DMS153 treated with DMSO at 0.1 percent for 48 hours (cell line): Measurements from ENCODE around the gene PI16.
"Not testable (repeated sequence)": the region's sequence is repeated elsewhere in the genome, so short reads cannot be mapped to it uniquely, and the experiment has no call there.

Experiments
- DNase-seq: peaks from one replicate; lab custom pipeline; 2025; ENCODE audit not compliant: unreplicated experiment; lab: John Stamatoyannopoulos, UW

Gene PI16

DNA sequence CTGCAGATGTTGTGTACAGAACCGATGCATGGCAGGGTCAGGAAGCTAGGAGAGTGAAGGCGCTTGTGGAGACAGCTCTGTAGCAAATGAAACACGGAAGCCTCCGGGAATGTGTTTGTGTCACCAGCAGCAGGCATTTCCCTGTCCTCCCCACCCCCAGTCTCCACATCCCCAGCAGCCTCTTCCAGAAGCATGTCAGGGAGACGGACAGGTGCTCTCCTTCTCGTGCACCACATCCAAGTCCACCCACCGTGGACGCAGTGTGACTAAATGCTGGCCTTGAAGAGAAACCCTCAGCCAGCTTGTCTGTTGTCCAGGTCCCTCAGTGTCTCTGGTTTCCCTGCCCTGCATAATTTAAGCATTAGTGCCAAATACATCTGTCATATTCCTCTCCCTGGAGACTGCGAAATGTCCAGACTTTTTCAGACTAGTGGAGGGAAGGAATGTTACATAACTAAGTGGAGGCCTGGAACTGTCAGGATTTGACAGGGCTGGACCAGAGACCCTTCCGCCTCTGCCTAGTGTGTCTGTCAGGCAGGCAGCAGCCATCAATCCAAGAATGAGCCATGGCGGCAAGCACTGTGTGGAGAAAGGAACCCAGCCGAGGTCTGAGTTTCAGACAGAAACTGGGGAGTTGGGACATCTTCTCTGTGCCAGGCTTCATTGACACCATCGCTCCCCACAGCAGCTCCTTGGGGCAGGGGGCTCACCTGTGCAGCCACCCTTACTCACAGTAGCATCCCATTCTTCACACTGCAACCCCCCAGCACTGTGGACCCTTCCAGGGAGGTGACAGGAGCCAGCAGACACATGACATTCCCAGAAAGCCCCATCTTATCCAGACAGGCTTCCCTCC is 26.6 kb upstream of the PI16 start:
- no peak for DNase-seq

DNA sequence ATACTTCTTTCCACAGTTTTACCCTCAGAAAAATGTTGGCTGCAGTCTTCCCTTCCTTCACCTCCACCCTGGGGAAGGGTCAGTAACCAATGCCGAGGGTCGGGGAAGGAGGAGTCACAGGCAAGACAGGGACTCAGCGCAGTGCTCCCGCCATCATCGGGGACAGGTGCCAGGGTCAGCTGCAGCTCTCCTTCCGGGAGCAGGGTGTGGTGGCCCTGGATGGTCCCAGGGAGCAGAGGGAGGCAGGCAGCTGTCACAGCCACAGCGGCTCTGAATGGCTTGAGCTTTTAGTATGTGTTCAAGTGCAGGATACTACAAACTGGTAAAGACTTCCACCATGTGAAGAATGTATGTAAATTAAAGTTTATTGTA is 26.0 kb upstream of the PI16 start:
- DNase-seq: no peak

DNA sequence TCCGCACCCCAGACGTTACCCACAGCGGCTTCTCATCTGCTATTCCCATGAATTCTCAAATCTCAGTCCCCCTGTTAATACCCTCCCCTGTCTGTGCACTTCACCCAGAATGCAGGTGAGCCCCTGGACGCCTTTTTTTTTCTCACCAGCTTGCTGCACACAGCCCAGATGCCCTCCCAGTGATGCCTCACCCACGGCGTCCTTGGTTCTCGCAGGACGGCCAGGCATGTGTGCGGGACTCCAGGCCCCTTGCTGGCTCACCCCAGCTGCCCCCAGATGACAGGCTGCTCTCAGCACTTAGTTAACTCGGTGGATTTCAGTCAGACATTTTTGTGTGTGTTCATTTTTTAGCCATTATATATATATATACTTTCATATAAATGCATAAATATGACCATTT is 25.4 kb upstream of the PI16 start:
- DNase-seq: no peak

DNA sequence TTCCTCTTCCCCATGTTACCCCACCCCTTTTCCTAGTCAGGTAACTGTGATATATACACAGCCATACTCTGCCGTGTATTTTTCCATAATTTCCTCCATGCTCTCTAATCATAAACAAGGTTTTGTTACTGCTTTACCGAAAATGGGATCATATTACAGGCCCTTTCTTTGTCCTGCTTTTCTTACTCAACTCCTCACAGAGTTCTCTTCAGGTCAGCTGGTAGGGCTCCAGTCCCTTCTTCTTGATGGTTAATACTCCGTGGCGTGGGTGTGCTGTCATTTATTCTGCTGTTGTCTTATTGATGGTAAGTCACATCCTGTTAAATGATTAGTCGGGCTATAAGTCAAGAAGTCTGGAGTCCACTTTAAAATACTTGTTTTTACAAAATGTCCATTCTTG is 24.9 kb upstream of the PI16 start:
- DNase-seq: no peak

DNA sequence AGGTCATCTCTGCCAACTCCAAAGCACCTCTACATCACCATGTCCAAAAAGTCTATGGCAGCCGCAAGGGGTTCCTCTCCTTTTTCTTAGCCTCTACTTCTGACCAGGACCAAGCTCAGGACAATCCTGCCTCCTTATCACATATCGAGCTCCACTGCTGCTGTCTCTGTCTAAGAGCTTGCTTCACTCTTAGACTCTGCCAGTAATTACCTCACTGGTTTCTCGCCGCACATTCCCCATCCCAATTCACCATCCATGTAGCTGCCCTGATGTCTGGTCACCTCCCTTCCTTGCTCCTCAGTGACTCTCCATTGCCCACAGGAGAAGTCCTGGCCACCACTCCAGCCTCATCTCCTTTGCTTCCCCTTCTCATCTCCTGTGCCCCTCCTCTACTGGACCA is 24.1 kb upstream of the PI16 start:
- no peak for DNase-seq

DNA sequence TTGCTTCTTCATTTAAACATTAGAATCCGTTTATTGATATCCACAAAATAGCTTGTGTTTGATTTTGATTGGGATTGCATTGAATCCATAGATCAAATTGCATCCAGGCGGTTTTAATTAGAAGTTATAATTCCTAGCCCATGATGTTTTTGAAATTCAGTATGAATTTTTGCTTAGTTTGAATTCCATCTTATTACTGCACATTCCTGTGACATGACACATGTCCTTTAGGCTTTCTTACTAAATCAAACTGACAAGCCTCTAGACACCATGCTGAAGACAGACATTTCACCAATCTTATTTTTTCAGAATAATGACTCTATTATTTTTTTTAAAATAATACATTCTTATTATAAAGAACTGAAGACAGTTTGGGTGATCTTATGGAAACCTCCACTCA is 21.4 kb upstream of the PI16 start:
- no peak for DNase-seq

DNA sequence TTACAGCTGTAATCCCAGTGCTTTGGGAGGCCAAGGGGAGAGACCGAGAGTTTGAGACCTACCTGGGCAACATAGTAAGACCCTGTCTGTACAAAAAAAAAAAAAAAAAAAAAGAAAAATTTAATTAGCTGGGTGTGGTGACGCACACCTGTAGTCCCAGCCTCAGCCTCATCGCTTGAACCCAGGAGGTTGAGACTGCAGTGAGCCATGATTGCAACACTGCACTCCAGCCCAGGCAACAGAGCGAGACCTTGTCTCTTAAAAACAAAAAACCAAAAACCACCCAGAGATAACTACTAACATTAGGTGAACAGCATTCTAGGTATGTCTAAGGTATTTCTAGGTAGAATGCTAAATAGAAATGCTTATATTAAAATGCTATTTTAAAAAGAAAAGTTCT is 21.0 kb upstream of the PI16 start:
- no peak for DNase-seq

DNA sequence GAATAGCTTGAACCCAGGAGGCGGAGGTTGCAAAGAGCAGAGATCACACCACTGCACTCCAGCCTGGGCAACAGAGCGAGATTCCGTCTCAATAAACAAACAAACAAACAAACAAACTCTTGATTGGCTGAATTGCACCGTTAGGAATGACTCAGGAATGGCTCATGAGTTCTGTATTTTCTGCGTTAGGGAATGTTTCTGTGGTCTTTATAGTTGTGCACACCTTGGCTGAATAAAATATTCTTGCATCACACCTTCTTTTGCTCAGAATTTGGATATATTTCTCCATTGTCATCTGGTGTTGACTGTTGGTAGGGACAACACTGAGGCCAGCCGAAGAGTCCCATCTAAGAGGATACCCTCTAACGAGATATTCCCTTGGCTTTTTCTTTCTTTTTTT is 19.6 kb upstream of the PI16 start:
- no peak for DNase-seq

DNA sequence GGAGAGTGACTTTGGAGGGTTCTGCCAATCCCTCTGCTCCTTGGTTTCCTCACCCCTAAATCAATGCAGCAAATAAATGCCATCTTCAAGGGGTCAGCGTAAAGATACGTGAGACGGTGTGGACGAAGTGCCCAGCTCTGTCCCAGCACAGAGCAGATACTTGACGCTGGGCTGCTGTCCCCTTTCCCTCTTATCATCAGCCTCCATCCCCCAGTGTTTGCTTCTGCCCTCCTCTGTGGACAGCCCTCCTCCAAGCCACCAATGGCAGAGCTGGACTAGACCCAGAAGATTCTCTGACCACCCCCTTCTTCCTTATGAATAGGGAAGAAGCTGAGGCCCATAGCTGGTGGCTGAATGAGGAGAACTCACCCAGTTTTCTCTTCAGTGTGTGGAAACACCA is 17.7 kb upstream of the PI16 start:
- no peak for DNase-seq

DNA sequence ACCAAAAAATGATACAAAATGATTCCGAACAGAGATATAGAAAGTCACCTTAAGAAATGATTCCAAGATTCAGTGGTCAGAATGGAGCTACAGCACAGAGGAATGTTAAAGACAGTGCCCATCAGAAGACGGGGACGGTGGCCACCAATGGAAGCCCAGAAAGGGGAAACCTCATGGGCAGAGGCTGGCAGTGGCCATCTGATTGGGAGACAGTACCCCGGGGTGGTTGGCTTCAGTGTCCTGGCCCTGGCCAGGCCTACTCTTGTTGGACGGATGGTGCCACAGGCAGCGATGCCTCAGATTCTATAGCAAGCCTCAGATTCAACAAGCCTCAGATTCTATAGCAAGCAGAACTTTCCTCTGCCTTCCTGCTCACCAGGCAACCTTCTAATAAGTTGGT is 16.6 kb upstream of the PI16 start:
- no peak for DNase-seq

DNA sequence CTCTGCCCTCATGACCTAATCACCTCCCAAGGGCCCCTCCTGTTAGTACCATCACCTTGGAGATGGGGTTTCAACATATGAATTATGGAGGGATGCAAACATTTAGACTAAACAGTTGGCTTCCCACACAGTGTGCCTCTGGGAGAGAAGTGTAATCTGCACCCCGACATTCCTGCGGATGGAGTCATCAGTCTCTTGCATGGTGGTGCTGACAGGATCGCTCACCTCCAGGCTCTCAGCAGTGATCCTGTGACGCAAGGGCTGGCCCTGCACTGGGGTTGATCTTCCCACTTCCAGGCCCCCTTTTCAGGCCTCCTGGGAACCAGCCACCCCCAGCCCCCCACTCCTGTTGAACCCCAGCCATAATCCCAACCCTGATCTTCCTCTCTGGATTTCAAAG is 16.0 kb upstream of the PI16 start:
- no peak for DNase-seq

DNA sequence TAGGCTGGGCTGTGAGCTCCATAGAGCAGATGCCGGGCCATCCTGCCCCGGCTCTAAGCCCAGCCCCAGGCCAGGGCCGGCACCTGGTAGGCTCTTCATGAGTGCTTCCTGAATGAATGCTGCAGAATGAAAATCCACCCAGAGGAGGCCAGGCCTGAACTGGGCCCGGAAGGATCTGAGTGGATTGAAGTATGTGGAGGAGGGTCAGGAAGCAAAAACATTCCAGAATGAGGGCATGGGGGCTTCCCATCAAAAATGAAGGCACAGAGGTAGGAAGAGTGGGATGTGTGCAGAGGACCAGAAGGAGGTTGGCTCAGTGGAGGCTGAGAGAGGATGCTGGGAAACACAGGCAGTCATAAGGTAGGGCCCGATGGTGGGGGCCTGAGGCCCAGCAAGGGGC is 15.5 kb upstream of the PI16 start:
- not testable (repeated sequence) for DNase-seq

DNA sequence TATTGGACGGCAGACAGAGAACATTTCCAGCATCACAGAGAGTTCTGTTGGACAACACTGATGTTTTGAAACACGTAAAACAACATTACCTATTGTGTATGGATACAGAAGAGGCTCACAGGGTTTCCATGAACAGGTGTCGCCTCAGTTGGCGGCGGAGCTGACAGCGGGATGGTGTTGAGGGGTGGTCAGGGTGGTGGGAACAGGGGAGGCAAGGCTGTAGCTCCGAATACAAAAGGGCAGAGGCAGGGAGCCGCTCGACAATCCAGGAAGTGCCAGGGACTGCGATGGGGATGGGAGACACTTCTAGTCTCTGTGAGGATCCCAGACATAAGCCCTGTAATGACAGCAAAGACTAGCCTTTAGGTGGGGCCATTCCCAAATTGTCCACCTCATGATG is 14.5 kb upstream of the PI16 start:
- DNase-seq: no peak

DNA sequence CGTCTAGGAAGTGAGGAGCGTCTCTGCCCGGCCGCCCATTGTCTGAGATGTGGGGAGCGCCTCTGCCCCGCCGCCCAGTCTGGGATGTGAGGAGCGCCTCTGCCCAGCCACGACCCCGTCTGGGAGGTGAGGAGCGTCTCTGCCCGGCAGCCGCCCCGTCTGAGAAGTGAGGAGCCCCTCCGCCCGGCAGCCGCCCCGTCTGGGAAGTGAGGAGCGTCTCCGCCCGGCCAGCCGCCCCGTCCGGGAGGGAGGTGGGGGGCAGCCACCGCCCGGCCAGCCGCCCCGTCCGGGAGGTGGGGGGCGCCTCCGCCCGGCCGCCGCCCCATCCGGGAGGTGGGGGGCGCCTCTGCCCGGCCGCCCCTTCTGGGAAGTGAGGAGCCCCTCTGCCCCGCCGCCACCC is 13.0 kb upstream of the PI16 start:
- DNase-seq: not testable (repeated sequence)

DNA sequence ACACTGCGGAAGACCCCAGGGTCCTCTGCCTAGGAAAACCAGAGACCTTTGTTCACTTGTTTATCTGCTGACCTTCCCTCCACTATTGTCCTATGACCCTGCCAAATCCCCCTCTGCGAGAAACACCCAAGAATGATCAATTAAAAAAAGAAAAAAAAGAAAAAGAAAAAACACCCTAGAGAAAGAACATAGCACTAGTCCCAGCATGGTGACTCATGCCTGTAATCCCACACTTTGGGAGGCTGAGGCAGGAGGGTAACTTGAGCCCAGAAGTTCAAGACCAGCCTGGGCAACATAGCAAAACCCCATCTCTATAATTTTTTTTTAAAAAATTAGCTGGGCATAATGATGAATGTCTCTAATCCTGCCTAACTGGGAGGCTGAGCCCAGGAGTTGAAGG is 12.2 kb upstream of the PI16 start:
- not testable (repeated sequence) for DNase-seq

DNA sequence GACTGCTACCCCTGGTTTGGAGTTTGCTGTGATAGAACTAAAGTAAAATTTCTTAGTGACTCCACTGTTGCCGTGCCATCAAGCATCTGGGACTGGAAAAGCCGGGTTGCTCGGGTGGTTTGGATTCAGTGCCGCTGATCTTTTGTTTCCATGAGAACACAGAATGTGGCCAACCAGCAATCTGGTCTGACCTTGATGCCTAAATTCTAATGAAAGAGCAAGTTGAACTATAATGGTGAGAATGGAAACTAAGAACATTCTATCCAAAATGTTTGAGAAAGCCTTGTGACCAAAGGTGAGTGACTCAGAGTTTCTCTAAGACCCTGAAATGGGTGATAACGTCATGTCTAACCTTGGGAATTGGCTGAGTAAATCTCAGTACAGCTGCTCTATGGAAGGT is 9.9 kb upstream of the PI16 start:
- DNase-seq: no peak

DNA sequence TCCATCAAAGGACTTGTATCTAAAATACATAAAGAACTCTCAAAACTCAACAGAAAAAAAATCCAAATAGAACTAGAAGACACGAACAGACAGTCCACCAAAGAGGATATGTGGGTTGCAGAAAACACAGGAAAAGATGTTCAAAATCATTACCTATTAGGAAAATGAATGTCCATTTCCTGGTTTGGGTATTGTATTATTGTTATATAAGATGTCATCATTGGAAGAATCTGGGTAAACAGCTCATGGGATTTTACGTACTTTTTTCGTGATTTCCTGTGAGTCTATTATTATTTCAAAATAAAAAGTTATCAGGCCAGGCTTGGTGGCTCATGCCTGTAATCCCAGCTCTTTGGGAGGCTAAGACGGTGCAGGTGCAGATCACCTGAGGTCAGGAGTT is 9.2 kb upstream of the PI16 start:
- no peak for DNase-seq

DNA sequence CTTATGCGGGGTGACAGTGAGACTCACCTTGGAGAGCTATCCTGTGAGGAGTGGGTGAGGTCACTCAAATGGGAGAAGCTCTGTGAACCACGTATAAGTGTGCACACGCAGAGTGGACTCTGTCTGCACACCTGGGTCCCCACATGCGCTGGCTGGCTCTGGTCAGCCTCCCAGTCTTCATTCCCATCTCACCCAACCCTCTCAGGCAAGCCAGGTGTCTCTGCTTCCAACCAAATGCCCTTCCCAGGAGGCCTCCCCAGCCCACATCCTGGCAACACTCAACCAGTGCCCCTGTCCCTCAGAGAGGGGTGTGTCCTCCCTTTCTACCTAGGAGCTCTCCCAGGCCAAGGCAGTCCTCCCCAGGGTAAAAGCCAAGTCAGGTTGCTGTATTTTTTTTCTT is 8.0 kb upstream of the PI16 start:
- DNase-seq: no peak

DNA sequence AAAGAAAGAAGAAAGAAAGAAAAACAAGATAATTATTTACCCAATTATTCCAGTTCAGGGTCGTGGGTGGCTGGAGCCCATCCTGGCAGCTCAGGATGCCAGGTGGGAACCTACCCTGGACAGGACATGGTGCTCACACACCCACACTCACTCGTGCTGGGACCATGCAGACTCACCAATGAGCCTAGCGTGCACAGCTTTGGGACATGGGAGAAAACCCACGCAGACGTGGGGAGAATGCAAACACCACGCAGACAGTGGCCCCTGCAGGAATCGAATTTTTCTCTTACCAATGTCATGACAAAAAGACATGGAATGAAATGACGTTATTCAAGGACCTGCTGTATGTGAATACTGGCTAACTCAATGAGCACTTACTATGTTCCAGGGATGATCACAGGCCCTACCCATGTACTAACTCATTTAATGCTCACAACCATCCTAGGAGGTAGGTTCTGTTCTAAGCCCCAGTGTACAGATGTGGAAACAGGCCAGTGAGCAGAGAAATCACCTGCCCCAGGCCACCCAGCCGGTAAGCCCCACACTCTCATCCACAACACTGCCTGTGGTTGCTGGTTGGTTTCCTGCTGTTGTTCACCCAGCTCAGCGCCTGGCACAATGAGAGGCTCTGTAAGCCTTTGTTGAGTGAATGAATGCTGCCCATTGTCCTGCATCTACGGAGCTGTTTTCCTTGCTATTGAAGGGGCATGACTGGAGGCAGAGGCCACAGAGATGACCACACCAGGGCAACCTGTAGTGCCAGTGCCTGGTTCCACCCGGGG is 6.8 kb upstream of the PI16 start:
- no peak for DNase-seq

DNA sequence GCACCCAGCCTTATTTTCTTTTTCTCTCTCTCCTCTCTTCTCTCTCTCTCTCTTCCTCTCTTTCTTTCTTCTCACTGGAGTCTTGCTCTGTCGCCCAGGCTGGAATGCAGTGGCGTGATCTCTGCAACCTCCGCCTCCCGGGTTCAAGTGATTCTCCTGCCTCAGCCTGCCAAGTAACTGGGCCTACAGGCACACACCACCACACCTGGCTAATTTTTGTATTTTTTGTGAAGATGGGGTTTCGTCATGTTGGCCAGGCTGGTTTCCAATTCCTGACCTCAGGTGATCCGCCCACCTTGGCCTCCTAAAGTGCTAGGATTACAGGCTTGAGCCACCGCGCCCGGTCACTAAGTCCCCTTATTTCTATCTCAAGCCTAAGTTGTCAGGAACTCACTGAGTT is 5.5 kb upstream of the PI16 start:
- not testable (repeated sequence) for DNase-seq

DNA sequence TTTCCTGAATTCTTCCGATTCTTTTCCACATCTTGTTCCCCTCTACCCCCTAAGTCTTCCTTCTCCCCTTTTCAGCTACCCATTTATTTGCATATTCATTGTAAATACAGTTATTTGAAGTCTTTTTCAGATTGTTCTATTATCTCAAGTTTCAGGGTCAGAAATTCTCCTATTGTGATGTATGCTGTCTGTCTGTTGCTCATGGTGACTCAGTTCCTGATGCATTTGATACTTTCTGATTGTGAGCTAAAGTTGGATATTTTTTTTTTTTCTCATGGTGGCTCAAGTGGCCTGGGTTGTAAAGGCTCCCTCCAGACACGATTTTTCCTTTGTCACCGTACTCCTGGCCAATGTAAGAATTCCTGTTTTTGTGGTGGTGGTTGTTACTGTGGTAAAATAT is 4.9 kb upstream of the PI16 start:
- no peak for DNase-seq

DNA sequence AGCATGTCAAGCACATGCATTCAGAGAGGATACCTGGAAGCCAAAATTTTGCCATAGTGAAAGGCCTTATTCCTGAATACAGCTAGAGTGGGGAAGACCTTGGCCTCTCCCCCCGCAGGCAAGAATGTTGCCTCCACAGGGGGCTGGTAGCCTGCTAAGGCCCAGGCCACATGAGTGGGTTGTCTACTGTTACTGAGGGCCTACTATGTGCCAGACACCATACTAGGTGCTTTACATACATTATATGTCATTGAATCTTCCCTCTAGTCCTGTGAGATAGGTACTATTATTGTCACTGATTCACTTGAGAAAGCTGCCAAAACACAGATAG is 642 bp upstream of the PI16 start:
- no peak for DNase-seq

DNA sequence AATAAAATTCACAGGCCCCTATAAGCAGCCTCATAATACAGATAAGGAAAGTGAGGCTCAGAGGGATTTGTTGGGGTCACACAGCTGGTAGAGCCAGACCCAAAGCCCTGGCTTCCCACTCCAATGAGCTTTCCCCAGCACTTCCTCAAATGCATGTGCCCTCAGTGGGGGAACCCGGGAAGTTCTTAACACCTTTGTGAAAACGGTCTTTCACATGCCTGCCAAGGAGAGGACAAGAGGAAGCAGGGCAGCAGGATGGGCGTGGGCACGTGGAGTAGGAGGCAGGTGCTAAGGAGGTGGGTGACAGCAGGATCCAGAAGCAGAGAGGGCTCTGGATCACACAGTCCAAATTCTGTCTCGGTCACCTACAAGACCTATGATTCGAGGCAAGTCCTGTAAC is 598 bp downstream of the PI16 start:
- no peak for DNase-seq
